ENCODE results near the gene AFF1.

AFF1 gene

GRCh38 chr4:87037671-87038334 lies 103.0 kb downstream of the AFF1 start:
- no peak for DNase-seq

- DNase-seq = no peak
Observed at GRCh38 chr4:87038837-87039615, 104.2 kb downstream of the AFF1 start.

- DNase-seq = no peak
Observed at GRCh38 chr4:87041141-87041540, 106.3 kb downstream of the AFF1 start.

- no peak for DNase-seq
Observed at GRCh38 chr4:87042221-87042620, 107.4 kb downstream of the AFF1 start.

- DNase-seq = no peak
Observed at GRCh38 chr4:87042986-87043820, 108.4 kb downstream of the AFF1 start.

GRCh38 chr4:87044511-87045233 lies 109.9 kb downstream of the AFF1 start:
- no peak for DNase-seq

- DNase-seq = no peak
Observed at GRCh38 chr4:87045234-87045558, 110.4 kb downstream of the AFF1 start.

GRCh38 chr4:87045659-87046058 lies 110.8 kb downstream of the AFF1 start:
- DNase-seq = no peak

- DNase-seq = no peak
Observed at GRCh38 chr4:87046121-87046551, 111.3 kb downstream of the AFF1 start.

- DNase-seq = no peak
Observed at GRCh38 chr4:87047281-87047798, 112.5 kb downstream of the AFF1 start.

- DNase-seq = no peak
Observed at GRCh38 chr4:87049508-87049907, 114.7 kb downstream of the AFF1 start.

GRCh38 chr4:87050596-87050995 lies 115.8 kb downstream of the AFF1 start:
- DNase-seq = no peak

GRCh38 chr4:87051121-87051713 lies 116.4 kb downstream of the AFF1 start:
- no peak for DNase-seq

- DNase-seq = no peak
Observed at GRCh38 chr4:87052615-87053014, 117.8 kb downstream of the AFF1 start.

- no peak for DNase-seq
Observed at GRCh38 chr4:87053176-87053658, 118.4 kb downstream of the AFF1 start.

- DNase-seq = no peak
Observed at GRCh38 chr4:87053802-87054767, 119.3 kb downstream of the AFF1 start.

GRCh38 chr4:87054900-87055299 lies 120.1 kb downstream of the AFF1 start:
- DNase-seq = no peak

- DNase-seq = no peak
Observed at GRCh38 chr4:87055311-87055710, 120.5 kb downstream of the AFF1 start.

GRCh38 chr4:87056881-87057280 lies 122.1 kb downstream of the AFF1 start:
- DNase-seq = no peak

GRCh38 chr4:87057835-87058355 lies 123.1 kb downstream of the AFF1 start:
- no peak for DNase-seq
